H1 (cell line): ENCODE results near the gene PNPLA3. TPM values are rescaled to one million over a fixed set of nuclear protein-coding genes. Genes with fewer than 3 reads are reported as not detected.

Experiments
- CEBPB ChIP-seq: IDR thresholded peaks from 2 replicates; pipeline ENCODE4 v1.6.1; 2012; ENCODE audit warnings: low read depth, low read length
- MAX ChIP-seq: IDR thresholded peaks from 2 replicates; pipeline ENCODE4 v1.6.1; 2012; ENCODE audit warnings: inconsistent platforms
- SIN3A ChIP-seq, 2 experiments: IDR thresholded peaks in 1 of 2; conservative IDR thresholded peaks in 1 of 2; 2 replicates each; pipeline ENCODE4 v1.6.1; 2011 to 2012; ENCODE audit warnings: low read length in 2 of 2, improper control_type of control experiment in 1 of 2, low read depth in 1 of 2, mild to moderate bottlenecking in 1 of 2
- SRF ChIP-seq: IDR thresholded peaks from 2 replicates; pipeline ENCODE4 v1.6.1; 2011; ENCODE audit warnings: mild to moderate bottlenecking, low read depth, low read length, moderate library complexity
- TAF1 ChIP-seq: IDR thresholded peaks from 2 replicates; pipeline ENCODE4 v1.6.1; 2011; ENCODE audit warnings: mild to moderate bottlenecking, low read depth, low read length
- polyA plus RNA-seq, 7 experiments: library from polyadenylated mRNA; depleted of rRNA in 3 of 7; stranded (reverse) in 5 of 7; unstranded in 2 of 7; fragments of >200 nt in 5 of 7; fragments of 200-250 nt in 2 of 7; gene quantifications; 1 replicate in 5 of 7; 2 replicates in 1 of 7; 4 replicates in 1 of 7; pipeline versions ENCODE4 v1.2.1 to v1.2.3, GENCODE V29; 2011 to 2013; ENCODE audit warnings: missing spikeins in 2 of 7, mixed read lengths in 2 of 7
- total RNA-seq: library from RNA; stranded (reverse); fragmentation: NEBNext Ultra II Directional; extraction: Animal tissue kit (Norgen Biotek cat#: 25700); gene quantifications from 2 replicates; pipeline ENCODE4 v1.2.1, GENCODE V29; 2021
- TF ChIP-seq, protein P1 (sequence below): fragments of 300-600 bp; sonication (generic); IDR thresholded peaks from 2 replicates; pipeline ENCODE4 v1.7.1; 2012; ENCODE audit warnings: low read length, moderate library complexity, mild to moderate bottlenecking, inconsistent platforms; ENCODE audit not compliant: insufficient replicate concordance
- TF ChIP-seq, protein P2 (sequence below), 3 experiments: IDR thresholded peaks; 1 replicate in 2 of 3; 2 replicates in 1 of 3; pipeline versions ENCODE4 v1.5.1 to v1.6.1; 2011; ENCODE audit warnings: low read length in 3 of 3, mild to moderate bottlenecking in 3 of 3, inconsistent platforms in 2 of 3, low read depth in 1 of 3, moderate library complexity in 1 of 3; ENCODE audit not compliant: insufficient read depth in 1 of 3; ENCODE audit errors: control extremely low read depth in 1 of 3
- TF ChIP-seq, protein P3 (sequence below): IDR thresholded peaks from 2 replicates; pipeline ENCODE4 v1.6.1; 2012; ENCODE audit warnings: inconsistent platforms

The PNPLA3 gene
- total and polyA plus RNA-seq, 2 of the 8 experiments (the other 6 are each of a cell fraction or from before 2014, with no cell fraction given): 17.5 to 23.4 TPM

- TF ChIP-seq, protein P1, sequence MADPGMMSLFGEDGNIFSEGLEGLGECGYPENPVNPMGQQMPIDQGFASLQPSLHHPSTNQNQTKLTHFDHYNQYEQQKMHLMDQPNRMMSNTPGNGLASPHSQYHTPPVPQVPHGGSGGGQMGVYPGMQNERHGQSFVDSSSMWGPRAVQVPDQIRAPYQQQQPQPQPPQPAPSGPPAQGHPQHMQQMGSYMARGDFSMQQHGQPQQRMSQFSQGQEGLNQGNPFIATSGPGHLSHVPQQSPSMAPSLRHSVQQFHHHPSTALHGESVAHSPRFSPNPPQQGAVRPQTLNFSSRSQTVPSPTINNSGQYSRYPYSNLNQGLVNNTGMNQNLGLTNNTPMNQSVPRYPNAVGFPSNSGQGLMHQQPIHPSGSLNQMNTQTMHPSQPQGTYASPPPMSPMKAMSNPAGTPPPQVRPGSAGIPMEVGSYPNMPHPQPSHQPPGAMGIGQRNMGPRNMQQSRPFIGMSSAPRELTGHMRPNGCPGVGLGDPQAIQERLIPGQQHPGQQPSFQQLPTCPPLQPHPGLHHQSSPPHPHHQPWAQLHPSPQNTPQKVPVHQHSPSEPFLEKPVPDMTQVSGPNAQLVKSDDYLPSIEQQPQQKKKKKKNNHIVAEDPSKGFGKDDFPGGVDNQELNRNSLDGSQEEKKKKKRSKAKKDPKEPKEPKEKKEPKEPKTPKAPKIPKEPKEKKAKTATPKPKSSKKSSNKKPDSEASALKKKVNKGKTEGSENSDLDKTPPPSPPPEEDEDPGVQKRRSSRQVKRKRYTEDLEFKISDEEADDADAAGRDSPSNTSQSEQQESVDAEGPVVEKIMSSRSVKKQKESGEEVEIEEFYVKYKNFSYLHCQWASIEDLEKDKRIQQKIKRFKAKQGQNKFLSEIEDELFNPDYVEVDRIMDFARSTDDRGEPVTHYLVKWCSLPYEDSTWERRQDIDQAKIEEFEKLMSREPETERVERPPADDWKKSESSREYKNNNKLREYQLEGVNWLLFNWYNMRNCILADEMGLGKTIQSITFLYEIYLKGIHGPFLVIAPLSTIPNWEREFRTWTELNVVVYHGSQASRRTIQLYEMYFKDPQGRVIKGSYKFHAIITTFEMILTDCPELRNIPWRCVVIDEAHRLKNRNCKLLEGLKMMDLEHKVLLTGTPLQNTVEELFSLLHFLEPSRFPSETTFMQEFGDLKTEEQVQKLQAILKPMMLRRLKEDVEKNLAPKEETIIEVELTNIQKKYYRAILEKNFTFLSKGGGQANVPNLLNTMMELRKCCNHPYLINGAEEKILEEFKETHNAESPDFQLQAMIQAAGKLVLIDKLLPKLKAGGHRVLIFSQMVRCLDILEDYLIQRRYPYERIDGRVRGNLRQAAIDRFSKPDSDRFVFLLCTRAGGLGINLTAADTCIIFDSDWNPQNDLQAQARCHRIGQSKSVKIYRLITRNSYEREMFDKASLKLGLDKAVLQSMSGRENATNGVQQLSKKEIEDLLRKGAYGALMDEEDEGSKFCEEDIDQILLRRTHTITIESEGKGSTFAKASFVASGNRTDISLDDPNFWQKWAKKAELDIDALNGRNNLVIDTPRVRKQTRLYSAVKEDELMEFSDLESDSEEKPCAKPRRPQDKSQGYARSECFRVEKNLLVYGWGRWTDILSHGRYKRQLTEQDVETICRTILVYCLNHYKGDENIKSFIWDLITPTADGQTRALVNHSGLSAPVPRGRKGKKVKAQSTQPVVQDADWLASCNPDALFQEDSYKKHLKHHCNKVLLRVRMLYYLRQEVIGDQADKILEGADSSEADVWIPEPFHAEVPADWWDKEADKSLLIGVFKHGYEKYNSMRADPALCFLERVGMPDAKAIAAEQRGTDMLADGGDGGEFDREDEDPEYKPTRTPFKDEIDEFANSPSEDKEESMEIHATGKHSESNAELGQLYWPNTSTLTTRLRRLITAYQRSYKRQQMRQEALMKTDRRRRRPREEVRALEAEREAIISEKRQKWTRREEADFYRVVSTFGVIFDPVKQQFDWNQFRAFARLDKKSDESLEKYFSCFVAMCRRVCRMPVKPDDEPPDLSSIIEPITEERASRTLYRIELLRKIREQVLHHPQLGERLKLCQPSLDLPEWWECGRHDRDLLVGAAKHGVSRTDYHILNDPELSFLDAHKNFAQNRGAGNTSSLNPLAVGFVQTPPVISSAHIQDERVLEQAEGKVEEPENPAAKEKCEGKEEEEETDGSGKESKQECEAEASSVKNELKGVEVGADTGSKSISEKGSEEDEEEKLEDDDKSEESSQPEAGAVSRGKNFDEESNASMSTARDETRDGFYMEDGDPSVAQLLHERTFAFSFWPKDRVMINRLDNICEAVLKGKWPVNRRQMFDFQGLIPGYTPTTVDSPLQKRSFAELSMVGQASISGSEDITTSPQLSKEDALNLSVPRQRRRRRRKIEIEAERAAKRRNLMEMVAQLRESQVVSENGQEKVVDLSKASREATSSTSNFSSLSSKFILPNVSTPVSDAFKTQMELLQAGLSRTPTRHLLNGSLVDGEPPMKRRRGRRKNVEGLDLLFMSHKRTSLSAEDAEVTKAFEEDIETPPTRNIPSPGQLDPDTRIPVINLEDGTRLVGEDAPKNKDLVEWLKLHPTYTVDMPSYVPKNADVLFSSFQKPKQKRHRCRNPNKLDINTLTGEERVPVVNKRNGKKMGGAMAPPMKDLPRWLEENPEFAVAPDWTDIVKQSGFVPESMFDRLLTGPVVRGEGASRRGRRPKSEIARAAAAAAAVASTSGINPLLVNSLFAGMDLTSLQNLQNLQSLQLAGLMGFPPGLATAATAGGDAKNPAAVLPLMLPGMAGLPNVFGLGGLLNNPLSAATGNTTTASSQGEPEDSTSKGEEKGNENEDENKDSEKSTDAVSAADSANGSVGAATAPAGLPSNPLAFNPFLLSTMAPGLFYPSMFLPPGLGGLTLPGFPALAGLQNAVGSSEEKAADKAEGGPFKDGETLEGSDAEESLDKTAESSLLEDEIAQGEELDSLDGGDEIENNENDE: no peak
- TF ChIP-seq MAX: no peak
- no peak for TF ChIP-seq CEBPB
- TF ChIP-seq TAF1: no peak
- no peak for TF ChIP-seq SRF
- no peak for TF ChIP-seq SIN3A (conservative IDR thresholded peaks at IDR 0.05 in 1 of 2, IDR thresholded peaks at IDR 0.05 in 1 of 2; ENCODE audit: low read depth in 1 of 2, low read length in 2 of 2)
- TF ChIP-seq, protein P2, sequence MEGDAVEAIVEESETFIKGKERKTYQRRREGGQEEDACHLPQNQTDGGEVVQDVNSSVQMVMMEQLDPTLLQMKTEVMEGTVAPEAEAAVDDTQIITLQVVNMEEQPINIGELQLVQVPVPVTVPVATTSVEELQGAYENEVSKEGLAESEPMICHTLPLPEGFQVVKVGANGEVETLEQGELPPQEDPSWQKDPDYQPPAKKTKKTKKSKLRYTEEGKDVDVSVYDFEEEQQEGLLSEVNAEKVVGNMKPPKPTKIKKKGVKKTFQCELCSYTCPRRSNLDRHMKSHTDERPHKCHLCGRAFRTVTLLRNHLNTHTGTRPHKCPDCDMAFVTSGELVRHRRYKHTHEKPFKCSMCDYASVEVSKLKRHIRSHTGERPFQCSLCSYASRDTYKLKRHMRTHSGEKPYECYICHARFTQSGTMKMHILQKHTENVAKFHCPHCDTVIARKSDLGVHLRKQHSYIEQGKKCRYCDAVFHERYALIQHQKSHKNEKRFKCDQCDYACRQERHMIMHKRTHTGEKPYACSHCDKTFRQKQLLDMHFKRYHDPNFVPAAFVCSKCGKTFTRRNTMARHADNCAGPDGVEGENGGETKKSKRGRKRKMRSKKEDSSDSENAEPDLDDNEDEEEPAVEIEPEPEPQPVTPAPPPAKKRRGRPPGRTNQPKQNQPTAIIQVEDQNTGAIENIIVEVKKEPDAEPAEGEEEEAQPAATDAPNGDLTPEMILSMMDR (IDR thresholded peaks at IDR 0.05; ENCODE audit: control extremely low read depth in 1 of 3, insufficient read depth in 1 of 3, low read depth in 1 of 3, low read length in 3 of 3): no peak
- TF ChIP-seq, protein P3, sequence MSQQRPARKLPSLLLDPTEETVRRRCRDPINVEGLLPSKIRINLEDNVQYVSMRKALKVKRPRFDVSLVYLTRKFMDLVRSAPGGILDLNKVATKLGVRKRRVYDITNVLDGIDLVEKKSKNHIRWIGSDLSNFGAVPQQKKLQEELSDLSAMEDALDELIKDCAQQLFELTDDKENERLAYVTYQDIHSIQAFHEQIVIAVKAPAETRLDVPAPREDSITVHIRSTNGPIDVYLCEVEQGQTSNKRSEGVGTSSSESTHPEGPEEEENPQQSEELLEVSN: no peak
Measured at GRCh38 chr22:43992331-43992821, 68.8 kb downstream of the PNPLA3 start (continued).
